HG03159 (cell line): Measurements from ENCODE around the gene EEF1A2.
A peak's percentile ranks its signal among the peaks of the same experiment; 100 is the strongest.

Experiments
- ATAC-seq: cut with Tn5 transposase; IDR thresholded peaks from one replicate; pipeline ENCODE4 v1.9.1; 2021; ENCODE audit warnings: mild to moderate bottlenecking, moderate library complexity; ENCODE audit not compliant: unreplicated experiment

The EEF1A2 gene

DNA sequence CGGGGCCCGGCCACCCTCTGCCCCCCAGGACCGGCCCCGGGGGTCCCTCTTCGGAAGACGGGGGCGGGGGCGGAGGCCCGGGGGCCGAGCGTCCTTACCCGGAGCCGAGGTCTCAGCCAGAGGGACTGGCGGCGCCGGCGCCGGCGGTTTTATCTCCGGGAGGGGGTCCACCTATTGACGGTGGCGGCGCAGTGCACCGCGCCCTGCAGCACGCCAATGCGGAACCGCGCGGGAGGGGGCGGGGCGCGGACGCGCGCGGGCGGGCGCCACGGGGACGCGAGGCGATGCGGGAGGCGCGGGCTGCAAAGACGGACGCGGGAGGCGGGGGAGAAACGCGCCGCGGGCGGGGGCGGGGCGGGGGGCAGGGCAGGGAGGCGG lies at the start of gene EEF1A2:
EEF1A2 (minus strand) TSS at position 124 of the 378 bp plus-strand sequence. CDS start 1,320 bp downstream, outside the sequence.
- ATAC-seq = no peak

DNA sequence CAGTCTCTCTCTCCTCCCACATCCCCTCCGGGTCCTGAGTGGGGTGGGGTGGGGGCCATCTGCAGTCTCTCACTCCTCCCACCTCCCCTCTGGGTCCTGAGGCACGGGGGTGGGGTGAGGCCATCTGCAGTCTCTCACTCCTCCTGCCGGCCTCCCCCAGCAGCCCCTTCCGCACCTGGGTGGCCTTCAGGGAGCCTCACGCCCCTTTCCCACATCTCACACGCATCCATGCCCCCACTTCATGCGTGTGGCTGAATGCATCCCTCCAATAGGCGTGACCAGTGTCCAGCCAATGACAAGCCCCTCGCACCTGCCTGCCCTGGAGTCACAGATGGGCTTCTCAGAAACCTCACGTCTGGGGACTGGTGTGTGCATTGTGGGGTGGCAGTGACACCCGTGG lies 49.7 kb upstream of the EEF1A2 start:
- no peak for ATAC-seq

DNA sequence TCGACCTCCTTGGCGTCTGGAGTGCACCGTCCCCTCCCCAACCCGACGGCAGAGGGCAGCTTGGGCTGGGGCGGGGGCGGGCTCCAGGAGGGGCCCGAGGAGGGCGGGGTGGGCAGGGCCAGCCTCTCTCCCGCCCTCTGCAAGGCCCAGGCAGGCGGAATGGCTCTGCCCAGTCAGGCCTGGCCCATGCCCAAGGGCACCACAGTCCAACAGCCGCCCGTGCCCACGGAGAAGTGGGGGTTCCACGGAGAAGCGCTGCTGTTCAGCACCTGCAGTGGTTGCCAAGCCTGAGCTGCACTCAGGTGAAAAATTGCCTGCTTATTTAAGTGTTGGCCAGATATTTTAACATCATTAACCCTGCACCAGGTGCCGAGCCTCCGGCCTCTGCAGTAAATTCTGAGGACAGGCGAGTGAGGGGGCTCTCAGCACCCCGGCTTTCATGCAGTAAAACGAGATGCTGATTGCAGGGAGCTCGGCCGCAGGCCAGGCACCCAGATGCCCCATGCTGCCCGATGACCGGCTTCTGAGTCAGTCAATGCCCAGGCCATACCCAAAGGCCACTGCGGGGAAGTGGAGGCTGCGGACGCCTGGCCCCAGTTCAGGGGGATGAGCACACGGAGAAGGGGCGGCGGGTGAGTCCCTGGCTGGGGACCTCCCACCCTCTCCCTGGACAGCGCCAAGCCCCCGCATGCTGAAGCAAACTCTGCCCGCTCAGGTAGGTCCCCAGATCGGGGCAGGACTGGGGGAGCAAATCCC lies 49.0 kb upstream of the EEF1A2 start, which contains the start of gene SRMS:
SRMS (minus strand) TSS at position 25 of the 756 bp plus-strand sequence. CDS start 286 bp downstream, outside the sequence.
- no peak for ATAC-seq

DNA sequence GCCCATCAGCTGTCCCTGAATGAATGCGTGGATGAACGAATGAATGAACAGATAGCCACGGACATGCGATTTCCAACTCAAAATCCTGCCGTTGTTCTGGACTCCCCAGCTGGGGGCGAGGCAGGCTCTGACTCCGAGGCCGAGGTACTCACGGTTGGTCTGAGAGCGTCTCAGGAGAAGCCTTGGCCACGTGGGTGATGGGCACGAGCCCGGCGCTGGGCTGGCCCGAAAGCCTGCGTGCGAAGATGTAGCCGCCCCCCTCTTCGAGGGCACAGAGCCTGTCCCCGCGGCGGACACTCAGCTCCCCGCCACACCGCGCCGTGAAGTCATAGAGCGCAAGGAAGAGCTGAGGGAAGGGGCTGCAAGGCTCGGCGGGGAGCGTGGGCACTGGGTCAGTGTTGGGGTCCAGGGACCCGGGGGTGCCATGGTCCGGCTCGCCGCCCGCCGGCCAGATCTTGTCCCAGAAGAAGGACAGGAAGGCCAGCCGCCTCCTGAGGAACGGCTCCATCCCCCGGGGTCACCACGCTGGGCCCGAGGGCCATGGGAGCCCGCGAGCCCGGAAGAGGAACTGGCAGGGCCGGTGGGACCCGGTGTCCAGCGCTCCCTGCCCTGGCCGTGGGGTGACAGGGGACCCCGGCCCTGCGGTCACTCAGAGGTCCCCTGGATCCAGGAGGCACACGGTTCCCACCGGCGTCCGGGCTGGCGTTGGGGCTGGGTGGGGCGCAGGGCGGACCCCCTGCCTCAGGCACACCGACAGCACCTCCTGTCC lies 48.3 kb upstream of the EEF1A2 start:
- ATAC-seq = no peak

DNA sequence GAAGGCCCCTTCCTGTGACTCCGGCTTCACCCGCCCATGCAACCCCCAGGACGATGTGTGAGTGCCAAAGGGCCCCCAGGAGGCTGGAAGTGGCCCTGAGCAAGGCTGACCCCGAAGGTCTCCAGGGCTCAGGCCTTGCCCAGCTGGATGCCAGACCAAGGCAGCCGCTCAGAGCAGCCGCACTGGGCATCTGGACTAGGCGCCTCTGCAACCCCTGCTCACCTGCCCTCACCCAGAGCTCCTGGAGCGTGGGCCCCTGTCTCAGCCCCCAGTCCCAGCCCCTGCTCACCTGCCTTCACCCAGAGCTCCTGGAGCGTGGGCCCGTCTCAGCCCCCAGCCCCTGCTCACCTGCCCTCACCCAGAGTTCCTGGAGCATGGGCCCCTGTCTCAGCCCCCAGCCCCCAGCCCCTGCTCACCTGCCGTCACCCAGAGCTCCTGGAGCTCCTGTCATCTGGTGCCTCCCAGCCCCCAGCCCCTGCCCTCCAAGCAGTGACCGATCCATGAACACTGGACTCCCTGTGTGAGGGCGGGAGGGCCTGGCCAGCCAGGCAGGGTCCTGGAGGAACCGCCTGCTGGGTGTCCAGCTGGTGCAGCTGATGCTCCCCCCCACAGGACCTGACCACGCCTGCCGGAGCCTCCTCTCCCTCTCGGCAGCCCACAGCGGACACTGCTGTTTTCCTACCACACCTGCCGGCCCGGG lies 47.5 kb upstream of the EEF1A2 start:
- ATAC-seq = no peak

DNA sequence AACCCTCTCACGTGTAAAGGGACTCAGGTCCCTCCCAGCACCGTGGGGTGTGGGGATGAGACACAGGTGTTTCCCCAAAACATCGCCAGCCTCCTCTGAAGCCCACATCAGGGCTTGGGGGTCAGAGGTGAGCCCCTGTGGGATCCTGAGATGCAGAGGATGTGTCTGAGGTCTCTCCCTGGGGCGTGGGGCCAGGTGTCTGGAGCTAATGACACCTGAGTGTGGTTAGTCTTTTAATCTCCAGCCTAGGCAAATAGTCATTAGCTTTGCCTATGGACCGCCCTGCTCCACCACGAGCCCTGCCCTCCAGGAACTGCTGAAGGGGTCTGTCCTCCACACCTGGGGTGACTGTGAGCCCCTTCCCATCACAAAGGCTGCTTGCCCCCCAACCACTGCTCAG lies 46.9 kb upstream of the EEF1A2 start:
- ATAC-seq = no peak

DNA sequence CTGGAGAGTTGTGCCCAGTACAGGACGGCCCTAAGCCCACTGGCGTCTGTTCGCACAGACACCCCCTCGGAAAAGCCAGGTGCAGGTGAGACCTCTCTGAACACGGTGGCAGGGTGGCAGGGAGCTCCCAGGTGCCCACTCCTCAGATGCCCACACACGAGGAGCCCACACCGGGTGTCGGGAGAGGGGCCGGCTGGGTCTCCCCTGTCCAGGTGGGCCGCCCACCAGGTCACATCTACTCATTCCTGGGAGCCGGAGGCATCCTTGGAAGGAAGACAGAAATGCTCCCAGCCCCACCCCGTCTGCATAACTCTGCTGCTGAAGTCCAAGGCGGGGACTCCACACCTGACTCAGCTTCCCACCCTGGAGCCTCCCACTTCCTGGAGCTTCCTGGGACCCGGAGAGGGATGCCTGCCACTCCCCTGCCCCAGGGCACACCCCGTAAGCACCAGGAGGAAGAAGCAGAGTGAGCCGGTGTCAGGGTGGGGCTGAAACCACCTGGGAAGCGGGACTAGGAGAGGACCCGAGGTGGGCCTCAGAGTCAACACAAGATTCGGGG lies 46.2 kb upstream of the EEF1A2 start:
- ATAC-seq = no peak

DNA sequence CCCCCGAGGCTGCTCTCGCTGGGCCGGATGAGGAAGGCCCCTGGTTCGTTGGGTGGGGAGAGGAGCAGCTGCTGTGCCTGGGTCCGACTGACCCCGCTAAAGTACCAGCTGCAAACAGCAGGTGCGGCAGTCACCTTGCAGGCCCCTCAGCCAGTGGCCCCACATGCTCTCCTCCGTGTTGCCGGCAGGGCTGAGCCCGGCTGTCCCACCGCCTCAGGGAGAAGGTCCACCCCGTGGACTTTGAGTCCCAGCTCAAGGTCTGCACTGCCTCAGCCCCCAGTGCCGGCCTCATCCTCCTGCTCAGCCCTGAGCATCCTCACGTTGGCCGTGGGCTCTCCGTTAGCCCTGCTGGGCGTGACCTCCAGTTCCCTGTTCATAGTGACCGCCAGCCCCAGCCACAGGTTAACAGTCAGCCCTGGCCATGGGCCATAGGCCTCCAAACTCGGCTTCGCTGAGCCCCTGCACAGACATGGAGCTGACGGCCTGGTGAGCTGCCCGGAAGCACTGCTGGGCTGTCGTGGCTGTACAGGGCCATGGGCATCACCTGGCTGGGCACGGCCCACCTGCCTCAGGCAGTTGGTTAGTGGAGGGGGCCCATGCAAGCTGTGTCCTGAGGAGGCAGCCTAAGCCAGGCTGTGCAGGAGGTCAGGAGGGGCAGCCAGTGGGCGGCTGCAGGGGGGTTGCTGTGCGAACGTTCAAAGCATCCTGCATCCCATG lies 45.5 kb upstream of the EEF1A2 start:
- no peak for ATAC-seq

DNA sequence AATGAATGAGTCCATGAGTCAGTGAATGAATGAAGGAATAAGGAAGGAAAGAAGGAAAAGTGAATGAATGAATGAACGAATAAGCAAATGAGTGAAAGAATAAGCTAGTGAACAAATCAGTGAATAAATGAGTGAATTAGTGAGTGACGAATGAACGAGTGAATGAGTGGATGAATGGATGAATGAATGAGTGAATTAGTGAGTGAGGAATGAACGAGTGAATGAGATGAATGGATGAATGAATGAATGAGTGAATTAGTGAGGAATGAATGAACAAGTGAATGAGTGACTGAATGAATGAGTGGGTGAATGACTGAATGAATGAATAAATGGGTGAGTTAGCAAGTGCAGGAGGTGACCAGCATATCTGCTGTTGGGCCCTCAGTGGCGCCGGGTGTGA lies 44.9 kb upstream of the EEF1A2 start:
- no peak for ATAC-seq

DNA sequence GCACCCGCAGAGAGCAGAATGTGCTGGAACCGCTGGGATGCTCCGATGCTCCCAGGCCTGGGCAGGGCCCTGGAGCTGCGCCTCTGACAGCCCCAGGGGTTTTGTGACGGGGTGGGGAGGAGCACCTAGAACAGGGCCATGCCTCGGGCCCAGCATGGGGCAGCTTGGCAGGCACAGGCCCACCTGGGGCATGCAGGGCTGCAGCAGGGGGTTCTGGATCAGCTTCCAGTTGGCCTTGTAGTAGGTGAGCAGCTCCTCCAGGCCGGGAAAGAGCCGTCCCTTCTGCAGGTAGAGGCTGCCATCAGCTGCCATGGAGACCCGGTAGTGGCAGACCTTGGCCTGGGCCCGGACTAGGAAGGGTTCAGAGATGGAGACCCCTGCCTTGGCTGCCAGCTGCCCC lies 44.2 kb upstream of the EEF1A2 start:
- no peak for ATAC-seq

DNA sequence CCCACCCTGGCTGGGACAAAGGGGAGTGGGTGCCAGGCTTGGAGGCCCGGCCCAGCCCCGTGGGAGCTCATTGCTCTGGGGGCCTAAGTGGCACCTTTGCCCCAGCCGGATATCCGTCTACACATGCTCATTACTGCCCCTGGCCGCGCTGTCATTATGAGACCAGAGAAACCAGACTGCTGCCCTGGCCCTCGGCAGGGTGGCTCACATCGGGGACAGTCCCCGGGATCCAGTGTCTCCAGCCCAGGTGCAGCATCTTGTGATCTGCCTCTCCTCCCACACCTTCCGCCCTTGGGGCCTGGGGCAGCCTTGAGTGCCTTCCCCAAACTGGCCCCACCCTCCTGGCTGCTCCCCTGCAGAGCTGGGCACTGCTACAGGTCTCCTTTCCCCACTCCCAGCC lies 43.8 kb upstream of the EEF1A2 start:
- ATAC-seq = no peak

DNA sequence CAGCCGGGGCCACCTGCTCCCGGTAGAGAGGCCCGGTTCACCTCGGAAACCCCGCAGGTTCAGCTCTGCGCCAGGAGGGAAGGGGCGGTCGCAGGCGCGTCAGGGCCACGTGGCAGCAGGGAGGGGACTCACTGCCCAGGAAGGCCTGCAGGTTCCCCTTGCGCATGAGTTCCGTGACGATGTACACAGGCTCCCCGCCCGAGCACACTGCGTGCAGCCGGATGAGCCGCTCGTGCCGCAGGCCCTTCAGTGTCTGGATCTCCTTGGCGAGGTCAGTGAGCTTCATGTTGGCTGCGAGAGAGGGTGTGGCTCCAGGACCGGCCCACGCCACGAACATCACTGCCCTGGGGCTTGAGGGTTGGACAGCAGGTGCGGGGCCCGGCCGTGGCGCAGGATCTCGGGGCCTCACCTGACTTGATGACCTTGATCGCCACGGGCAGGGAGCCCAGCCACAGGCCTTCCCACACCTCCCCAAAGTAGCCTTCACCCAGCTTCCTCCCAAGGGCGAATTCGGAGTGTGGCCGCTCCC lies 43.2 kb upstream of the EEF1A2 start:
- no peak for ATAC-seq

DNA sequence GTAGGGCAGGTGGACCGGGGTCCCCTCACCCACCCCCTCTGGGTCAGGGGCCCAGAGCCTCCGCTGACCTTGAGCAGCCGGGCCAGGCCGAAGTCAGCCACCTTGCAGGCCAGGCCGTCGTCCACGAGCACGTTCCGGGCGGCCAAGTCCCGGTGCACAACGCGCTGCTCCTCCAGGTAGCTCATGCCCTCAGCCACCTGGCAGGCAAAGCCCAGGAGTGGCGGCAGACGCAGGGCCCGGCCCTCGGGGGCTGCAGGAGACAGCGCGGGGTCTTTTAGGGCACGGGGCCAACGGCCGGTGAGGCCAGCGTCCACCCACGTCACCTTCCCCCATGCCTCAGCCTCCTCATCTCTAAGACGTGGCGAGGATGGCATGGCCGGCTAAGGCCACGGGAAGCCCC lies 42.5 kb upstream of the EEF1A2 start:
- ATAC-seq = no peak

DNA sequence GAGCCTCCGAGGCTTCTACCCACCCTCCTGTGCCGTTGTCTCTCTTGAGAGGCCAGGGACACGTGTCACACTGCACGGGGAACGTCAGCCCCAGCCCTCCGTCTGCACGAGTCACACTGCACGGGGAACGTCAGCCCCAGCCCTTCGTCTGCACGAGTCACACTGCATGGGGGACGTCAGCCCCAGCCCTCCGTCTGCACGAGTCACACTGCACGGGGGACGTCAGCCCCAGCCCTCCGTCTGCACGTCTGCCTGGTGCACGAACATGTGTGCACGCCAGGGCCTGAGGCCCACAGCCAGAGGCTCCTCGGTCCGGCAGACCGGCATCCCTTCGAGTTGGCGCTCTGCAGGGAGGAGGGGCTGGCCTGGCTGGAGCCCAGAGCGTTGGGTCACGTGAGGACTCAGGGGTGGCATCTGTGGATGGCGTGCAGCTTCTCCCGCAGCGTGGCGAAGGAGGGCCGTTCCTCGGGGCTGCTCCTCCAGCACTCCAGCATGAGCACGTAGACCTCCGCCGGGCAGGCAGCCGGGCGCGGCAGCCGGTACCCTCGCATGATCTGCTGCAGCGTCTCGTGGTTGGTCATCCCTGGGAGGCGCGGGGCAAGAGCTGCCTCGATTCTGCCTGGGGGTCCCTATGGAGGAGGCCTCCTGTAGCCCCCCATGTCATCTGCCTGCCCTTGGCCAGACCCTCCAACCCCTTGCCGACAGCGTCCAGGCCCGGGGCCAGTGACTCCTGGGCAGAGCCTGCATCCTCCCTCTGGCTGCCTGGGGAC lies 41.7 kb upstream of the EEF1A2 start:
- ATAC-seq = no peak

DNA sequence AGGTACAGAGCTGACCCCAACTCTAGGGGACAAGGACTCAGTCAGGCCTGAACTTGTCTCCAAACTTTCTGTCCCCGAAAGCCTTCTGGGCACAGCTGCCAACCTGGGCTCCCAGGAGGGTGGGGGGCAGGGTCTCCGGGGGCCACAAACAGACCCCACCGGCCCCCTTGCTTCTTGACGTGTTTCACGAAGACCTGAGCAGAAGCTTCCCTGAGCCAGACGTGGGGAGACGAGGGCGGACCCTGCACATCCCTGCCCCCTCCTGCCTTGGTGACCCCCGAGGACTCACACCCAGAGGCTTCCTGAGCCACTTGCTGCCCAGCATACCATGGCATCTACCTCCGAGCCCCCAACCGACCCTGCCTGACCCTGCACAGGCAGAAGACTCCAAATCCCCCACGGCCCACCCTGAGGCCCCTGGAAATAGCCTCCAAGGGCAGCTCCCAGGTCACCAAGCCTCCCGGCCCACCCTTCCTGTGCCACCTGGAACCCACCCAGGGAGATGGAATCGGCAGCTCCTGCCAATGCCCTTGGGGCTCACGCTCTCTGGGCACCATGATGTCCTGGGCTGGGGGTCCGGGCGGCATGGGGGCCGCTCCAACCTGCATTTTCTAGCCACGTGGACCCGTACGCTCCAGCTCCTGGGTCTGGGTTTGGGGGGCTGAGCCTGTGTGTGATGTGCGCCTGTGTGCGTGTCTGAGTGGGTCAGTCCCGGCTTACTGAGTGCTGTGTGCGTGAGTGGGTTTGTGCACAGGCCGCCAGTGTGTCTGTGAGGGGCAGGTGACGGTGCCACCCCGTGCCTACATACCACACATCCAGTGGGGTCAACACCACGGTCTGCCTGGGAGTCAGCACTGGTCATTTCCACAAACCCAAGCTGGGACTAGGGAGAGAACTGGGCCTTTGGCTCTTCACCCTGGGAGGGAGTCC lies 40.8 kb upstream of the EEF1A2 start:
- ATAC-seq = no peak

DNA sequence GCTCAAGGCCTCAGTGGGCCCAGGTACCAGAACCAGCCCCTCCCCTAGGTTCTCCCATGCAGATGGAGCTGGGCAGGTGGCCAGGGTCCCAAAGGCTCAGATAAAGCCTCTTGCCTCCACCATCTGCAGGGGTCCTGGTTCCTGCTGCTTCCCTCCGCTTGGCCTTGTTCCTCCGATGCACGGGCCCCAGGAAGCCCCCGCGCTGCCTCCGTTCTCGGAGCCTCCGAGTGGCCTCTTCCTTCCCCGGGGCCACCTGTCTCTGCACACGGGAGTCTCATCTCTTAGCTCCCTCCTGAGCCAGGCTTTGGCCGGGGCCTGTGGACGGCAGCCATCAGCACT lies 40.2 kb upstream of the EEF1A2 start:
- no peak for ATAC-seq

DNA sequence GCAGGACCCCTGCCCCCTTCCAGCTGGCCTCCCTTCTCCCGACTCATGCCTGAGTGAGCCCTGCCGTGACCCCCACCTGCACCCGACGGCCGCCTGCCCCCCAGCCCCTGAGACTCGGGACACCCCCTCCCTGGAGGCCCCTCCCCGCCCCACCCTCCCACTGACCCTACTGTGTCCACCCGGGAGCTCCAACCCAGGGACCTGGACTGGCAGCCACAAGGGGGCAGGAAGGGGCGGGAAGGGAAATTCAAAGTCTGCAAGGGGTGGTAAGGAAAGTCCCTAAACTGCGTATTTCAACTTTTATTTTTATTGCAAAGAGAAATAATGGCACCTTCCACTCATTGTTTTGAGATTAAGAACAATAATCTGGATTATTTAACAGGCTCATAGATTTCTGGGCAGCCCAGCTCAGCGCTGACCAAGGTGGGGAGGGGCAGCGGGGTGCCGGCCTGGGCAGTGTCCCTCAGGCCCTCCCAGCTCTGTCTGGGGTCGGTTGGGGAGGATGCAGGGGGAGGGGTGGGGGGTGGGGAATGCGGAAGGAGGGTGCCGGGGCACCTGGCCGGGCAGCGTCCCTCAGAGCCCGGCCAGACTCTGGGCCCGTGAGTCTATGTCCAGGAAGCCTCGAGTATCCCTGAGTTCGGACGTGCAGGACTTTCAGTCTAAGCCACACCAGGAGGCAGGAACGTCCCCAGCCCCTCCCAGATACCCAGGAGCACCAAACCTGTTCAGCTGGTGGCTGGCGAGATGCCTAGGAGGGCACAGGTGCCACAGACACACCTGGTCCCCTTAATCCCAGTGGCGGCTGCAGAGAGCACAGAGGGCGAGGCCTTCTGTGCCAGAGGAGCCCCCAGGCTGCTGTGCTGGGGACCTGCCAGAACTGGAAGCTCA lies 39.6 kb upstream of the EEF1A2 start:
- ATAC-seq = peak; percentile 3
